ENCODE data around the gene P2RX5.

Gene P2RX5

DNA sequence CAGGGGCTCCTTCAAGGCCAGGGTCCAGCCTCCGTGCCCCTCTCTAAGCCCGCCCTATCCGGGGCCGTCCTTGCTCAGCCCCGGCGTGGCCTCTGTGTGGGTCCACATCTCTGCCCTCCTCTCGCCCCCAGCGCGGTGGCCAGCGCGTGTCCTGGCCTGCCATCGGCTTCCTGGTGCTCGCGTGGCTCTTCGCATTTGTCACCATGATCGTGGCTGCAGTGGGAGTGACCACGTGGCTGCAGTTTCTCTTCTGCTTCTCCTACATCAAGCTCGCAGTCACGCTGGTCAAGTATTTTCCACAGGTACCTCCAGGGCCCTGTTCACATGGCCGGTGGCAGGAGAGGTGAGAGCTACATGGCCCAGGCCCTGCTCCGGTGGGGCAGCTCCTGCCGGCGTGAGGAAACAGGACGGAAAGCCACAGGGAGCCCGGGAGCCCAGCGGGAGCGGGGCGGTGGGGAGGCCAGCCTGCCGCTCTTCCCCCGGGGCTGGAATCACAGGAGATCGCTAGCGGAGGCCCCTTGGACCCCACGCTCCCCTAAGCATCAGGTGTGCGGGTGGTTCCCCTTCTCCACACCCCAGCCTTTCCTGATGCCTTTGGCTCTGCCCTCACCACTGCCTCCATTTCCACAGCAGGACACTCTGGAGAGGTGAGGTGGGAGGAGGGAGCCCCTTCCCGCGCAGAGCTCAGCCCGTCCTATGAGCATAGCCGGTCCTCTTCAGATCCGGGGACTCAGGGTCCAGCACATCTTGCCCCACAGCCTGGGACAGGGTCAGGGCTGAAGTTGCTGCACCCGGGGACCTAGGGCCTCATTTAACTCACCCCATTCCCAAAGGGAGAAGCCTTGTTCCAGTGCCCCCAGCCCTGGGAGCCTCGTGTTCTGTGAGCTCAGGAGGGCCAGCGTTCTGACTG lies 37.8 kb downstream of the P2RX5 start:
- in situ Hi-C loops (cut with MboI; ENCODE audit: low sequenced_read_pairs): no loop called here

DNA sequence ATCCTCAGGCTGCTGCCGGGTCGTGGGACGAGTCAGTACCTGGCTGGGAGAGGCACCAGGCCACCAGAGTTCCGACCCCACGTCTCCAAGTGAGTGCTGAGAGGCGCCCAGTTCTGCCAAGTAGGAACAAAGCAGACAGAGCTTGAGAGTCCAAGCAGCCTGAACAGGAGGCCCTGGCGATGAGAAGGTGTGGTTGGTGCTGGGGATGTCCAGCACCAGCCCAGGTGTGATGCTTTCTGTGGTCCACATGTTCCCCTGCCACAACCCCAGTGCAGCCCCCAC lies 38.4 kb downstream of the P2RX5 start:
- in situ Hi-C loops (cut with MboI; ENCODE audit: low sequenced_read_pairs): no loop called here

DNA sequence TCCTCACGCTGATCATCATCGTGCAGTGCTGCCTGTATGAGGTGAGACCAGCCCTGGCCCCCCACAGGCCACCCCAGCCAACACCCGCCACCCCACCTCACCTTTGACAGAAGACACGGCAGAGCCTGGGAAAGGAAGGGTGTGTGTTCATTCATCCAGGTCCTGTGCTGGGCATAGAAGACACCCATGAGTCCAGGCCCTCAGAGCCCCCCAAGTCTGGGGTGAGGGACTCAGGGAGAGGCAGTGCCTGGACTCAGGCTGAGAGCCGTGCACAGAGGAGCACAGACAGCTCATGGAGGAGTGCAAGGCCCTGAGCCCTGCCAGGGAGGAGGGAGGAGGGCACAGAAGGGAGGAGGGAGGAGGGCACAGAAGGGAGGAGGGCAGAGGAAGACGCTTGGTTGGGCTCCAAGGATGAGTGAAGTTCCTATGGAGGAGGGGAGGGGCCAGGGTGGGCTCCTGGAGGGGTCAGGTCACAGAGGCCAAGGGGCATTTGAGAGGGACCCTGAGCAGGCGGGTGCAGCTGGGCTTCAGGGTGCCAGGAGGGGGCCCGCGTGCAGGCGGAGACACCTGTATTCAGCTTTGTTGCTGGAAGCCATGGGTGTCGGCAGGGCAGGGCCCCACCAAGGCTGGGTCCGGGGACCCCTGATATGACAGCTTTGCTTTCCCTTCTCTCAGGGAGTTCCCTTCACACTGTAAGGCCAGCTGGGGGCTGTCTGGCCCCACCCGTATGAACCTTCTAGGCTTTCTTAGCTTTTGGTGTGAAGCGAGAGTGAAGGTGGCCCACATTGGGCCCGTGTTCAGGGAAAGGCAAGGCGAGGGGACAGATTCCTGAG lies 39.0 kb downstream of the P2RX5 start:
- in situ Hi-C loops (cut with MboI; ENCODE audit: low sequenced_read_pairs): no loop called here

DNA sequence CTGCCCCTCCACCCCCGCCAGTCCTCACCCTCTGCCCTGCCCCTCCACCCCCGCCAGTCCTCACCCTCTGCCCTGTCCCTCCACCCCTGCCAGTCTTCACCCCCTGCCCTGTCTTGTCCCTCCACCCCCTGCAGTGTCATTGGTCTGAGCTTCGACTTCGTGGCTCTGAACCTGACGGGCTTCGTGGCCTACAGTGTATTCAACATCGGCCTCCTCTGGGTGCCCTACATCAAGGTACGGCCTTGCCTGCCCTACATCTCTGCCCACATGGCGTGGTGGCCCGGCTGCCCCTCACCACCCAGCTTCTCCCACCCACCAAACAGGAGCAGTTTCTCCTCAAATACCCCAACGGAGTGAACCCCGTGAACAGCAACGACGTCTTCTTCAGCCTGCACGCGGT lies 39.6 kb downstream of the P2RX5 start:
- in situ Hi-C loops (cut with MboI; ENCODE audit: low sequenced_read_pairs): no loop called here

DNA sequence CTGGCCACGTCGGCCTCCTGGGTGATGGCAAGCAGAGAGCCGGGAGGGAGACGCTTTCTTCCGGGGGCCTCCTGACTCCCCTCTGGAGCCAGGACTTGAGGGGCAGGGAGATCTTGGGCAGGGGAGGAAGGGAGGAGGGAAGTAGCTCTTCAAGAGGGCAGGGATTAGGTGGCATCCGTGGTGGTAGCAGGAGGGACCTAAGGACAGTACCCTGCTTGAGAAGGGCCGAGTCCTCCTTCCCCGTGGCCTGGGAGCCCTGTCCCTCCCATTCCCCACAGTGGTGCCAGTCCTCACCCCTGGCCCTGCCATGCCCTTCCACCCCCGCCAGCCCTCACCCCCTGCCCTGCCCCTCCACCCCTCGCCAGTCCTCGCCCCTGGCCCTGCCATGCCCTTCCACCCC lies 40.2 kb downstream of the P2RX5 start:
- in situ Hi-C loops (cut with MboI; ENCODE audit: low sequenced_read_pairs): no loop called here

DNA sequence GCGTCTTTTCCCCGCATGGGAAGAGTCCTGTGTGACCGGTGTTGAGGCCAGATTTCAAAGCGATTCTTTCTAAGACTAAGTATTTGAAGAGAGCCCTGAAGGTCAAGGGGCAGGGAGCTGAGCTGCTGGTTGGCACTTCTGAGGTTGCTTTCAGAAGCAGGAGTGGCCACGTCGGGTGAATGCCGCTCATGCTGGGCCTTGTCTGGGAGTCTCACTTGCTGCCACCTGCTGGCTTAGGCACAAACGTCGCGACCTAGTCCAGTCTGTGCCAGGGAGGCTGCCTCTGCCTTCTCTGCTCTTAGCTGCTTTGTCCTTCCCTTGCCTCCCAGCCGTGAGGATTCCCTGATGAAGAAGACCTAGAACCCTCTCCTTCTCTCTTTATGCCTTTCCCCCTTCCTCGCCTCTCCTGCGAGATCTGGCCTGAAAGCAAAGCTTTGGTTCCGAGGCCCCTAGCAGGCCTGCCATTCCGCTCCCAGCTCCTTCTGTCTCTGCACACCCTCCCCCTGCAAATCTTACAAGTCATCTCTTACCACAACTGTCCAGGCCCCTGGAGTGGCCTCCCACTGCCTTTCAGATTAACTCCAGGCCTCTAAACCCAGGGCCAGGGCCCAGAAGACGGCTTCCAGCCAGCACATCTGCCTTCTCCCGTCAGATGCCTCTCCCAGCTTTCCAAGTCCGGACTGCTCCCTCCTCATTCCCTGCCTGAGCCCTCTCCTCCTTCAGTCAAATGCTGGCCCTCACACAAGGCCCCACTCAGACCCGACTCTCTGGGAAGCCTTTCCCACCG lies 48.0 kb downstream of the P2RX5 start:
- in situ Hi-C loops (cut with MboI; ENCODE audit: low sequenced_read_pairs): no loop called here

DNA sequence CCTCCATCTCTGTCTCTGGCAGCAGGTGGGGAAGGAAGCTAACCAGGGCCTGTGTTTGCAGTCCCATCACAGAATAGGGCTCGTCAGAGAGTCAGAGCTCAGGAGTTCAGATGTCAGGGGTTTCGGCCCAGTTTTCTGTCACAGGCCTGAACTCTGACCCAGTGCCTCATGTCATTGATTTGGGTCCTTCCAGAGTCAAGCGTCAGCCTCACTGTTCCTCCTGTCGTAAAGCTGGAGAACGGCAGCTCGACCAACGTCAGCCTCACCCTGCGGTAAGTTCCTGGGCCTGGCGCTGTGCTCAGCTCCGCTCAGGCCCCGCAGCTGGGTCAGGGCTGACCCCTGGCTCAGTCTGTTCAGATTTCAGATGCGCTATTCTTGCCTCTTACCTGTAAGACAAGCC lies 48.7 kb downstream of the P2RX5 start:
- in situ Hi-C loops (cut with MboI; ENCODE audit: low sequenced_read_pairs): no loop called here

DNA sequence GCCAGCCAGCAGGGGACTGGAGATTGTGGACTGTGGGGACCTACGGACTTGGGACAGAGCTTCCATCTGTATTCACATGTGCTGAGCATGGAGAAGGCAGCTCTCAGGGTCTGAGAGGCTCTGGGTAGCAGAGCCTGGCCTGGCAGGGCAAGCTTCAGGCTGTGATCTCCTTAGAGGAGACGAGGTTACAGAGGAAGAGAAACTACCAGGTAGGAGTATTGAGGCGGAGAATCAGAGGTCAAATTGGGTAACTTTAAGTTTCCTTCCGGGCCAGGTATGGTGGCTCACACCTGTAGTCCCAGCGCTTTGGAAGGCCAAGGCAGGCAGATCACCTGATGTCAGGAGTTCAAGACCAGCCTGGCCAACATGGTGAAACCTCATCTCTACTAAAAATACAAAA lies 50.6 kb downstream of the P2RX5 start:
- in situ Hi-C loops (cut with MboI; ENCODE audit: low sequenced_read_pairs): no loop called here

DNA sequence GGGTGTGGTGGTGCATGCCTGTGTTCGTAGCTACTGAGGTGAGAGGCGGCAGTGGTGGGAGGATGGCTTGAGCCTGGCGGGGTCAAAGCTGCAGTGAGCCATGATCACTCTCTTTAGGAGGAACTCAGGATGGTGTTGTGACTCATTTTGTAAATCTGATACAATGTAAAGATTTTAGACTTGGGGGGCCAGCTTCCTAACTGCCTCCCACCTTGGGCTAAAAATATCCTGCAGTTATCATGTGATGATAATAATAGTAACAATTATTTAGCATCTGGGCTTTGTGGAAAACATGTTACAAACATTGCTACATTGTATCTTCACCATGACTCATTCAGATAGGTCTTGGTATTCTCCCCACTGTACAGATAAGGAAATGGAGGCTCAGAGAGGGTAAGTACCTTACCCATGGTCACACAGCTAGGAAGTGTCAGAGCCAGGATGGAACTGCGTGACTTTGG lies 52.0 kb downstream of the P2RX5 start:
- in situ Hi-C loops (cut with MboI; ENCODE audit: low sequenced_read_pairs): no loop called here

DNA sequence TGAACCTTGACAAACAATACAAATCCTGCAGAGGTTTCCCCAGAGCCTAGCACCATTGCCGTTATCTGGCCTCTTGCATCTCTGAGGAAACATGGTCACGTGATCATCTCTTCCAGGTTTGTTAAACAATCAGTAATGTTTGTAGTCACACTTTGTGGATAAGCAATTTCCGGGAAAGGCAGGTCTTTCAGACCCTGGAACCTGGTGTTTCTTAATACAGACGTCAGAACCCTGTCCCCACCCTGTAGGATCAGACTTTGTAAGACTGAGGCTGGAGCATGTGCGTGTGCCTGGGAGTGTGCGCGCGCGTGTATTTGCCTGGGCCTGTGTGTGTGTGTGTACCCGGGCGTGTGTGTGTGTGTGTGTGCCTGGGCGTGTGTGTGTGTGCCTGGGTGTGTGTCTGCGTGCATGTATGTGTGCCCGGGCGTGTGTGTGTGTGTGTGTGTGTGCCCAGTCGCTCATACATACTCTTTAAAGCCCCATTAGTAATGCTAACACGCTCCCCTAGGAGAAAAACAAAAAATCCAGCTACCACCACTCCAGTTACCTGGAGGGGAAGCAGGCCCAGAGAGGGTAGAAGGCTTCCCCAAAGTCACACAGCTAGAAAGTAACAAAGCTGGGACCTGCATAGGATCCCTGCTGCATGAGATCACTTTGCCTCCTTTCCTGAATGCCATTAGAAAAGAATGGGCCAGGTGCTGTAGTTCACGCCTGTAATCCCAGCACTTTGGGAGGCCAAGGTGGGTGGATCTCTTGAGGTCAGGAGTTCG lies 54.1 kb downstream of the P2RX5 start:
- in situ Hi-C loops (cut with MboI; ENCODE audit: low sequenced_read_pairs): no loop called here

DNA sequence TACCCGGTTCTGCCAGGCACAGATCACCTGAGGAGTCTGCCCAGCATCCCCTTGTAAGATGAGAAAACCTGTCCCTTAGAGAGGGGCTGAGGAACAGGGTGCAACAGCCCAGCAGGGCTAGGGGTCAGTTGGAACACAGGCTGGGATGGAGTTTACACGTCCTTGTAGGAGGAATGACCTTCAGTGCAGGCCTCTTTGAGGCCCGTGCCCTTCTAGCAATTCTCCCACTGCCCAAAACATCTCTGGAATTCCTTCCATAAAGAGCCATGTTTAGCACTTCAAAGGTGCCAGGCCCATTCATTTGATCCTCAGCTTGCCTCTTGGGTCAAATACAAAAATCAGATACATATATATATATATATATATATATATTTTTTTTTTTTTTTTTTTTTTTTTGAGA lies 54.9 kb downstream of the P2RX5 start:
- in situ Hi-C loops (cut with MboI; ENCODE audit: low sequenced_read_pairs): no loop called here

DNA sequence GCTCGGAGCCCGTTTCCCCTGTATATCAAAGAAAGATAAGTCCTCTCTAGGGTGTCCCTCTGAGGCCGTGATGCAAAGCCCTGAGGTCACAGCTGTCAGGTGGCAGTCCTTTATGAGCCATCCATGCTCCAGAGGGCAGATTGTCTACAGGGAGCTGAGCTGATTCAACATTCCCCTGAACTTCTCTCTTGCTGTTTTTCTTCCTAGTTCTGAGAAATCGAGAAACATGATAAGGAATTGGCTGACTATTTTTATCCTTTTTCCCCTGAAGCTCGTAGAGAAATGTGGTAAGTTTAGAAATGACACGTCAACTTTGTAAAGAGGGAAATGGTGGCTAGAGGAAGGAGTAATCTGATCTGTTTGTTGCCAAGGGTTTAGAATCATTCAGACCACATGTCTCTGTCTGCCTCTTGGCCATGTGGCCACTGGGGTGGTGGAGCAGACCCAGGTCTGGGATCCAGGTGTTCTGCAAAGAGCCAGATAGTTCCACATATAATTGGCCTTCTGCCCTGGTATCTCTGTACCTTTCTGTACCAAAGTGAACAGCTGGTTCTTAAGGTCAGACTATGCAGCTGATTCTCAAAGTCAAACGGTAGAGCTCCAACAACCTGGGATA lies 55.9 kb downstream of the P2RX5 start:
- in situ Hi-C loops (cut with MboI; ENCODE audit: low sequenced_read_pairs): no loop called here

DNA sequence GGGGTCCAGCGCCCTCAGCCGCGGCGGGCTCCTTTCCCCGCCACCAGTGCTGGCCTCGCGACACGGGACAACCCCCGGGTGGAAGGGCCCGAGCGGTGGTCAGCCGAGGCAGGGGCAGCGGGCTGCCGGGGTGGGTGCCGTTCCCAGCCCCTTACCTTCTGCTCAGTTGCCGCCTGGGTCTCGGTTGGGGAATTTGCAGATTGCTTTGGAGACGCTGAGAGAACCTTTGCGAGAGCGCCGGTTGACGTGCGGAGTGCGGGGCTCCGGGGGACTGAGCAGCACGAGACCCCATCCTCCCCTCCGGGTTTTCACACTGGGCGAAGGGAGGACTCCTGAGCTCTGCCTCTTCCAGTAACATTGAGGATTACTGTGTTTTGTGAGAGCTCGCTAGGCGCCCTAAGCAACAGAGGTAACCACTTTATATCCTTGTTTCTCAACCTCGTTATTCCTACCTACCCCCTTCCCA lies 59.0 kb downstream of the P2RX5 start:
- in situ Hi-C loops (cut with MboI; ENCODE audit: low sequenced_read_pairs): no loop called here

DNA sequence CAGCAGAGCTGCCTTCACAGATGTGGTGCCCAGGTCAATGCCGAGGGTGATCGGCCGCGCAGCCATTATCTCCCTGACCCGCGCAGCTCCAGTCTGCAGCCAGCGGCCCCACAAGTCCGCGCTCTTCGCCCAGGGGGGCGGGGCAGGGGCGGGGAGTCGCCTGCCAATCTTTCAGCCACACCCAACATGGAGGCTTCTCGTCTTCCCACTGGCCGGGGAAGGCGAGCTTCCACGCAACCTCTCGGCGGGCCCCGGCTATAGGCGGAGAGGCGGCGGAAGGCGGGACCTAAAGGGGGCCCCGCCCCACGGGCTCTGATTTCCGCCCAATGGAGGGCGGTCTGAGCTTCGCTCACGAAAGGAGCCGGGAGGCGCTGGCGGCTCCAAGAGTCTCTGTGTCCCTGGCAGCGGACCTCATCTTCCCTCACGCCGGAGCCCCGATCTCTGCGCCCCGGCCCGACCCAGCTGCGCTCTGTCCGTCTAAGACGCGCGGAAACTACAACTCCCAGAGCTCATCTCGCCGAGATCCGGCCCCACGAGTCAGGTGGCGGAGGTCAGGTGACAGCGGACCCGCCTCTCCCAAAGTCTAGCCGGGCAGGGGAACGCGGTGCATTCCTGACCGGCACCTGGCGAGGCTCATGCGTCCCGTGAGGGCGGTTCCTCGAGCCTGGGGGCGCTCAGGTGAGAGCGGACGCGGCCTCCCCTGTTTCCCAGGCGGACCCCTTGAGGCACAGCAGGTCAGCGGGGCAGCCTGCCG lies 59.6 kb downstream of the P2RX5 start, which contains the start of the genes CTNS and SHPK:
Gene CTNS (plus strand): TSS at position 607 of the 754 bp plus-strand sequence. CDS start 3,447 bp downstream, outside the sequence.
Gene SHPK (minus strand): TSS at position 97 of the 754 bp plus-strand sequence. CDS start 31 bp downstream, at position 66.
- in situ Hi-C loops (cut with MboI; ENCODE audit: low sequenced_read_pairs): no loop called here

DNA sequence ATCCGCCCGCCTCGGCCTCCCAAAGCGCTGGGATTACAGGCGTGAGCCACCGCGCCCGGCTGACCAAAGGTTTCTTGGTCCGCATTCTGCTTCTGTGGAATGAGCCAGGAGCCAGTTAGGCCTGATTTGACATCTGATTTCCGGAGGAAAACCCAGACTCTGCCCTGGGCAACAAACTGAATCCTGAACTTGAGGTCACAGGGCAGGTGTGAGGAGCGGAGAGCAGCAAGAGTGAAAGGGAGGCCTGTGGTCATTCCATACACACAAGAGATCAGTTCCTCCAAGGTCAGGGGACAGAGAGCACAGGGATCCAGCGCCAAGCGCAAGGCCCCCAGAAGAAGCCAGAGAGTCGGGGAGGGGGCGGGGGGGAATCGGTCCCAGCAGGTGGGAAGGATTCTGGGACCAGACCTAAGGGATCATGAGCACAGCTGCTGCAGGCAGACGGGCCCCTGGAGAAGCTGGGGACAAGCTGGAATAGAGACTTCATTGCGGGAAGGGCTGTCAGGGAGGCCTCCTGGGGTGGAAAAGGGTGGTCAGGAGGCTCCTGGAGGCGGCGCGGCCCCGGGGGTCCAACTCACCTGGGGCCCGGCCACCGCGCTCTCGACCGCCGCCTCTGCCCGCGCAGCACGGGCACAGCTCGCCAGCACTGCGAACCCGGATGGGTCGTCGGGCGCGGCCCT lies 60.3 kb downstream of the P2RX5 start:
- in situ Hi-C loops (cut with MboI; ENCODE audit: low sequenced_read_pairs): no loop called here

DNA sequence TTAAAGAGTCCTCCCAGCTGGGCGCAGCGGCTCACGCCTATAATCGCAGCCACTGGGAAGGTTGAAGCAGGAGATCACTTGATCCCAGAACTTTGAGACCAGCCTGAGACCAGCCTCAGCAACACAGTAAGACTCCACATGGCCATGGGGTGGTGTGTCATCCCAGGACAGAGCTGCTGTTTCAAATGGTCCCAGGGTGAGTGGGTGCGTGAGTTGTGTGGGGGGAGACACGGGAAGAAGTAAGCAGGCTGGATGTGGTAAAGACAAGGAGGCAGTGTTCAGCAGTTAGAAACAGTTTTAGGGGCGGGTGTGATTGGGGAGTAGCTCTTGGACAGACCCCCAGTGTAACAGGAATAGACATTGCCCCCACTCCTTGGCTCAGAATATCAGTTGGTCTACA lies 63.7 kb downstream of the P2RX5 start:
- in situ Hi-C loops (cut with MboI; ENCODE audit: low sequenced_read_pairs): no loop called here

DNA sequence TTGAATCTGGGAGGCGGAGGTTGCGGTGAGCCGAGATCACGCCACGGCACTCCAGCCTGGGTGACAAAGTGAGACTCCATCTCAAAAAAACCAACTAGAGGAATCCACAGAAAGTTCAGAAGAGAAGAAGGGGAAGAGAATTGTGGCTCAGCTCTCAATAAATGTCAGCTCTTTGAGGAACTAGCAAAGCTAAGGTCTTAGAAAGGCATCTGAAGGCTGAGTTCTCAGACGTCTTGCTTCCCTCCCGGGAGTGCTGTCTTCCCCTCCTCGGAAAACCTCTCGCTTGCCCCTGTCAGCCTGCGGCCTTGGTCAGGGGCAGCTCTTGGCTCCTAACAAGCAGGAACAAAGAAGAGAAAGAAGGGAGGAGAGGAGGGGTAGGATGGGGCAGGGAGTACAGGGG lies 65.2 kb downstream of the P2RX5 start:
- in situ Hi-C loops (cut with MboI; ENCODE audit: low sequenced_read_pairs): no loop called here

DNA sequence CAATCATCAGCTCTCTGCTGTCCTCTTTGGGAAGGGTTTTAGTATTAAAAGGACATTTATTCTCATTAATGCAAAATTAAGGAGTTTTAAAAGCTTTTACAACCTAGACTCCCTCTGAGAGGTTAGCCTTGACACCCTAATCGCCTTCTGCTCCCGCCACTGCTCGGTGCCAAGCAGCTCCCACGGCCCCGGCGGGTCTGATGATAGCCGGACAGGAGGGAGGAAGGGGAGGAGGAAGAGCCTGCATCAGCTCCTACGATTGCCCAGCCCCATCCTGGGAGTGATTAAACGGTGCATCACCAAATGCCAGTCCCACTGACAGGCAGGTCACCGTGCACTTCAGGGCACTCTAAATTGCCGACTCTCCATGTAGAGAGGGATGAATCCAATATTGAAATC lies 68.2 kb downstream of the P2RX5 start:
- in situ Hi-C loops (cut with MboI; ENCODE audit: low sequenced_read_pairs): no loop called here
